22Rv1 (cell line): ENCODE results near the gene ZYX.

ENCODE experiments used
- H3K27ac ChIP-seq: fragments of 450-650 bp; 2 replicates; pipeline ENCODE4 v1.5.1; 2017
- ZFX ChIP-seq: fragments of 450-650 bp; IDR thresholded peaks from 2 replicates; pipeline ENCODE4 v1.6.1; 2017; ENCODE audit warnings: antibody characterized with exemption, borderline replicate concordance
- TF ChIP-seq, protein P1 (sequence below): fragments of 450-650 bp; IDR thresholded peaks from 2 replicates; pipeline ENCODE4 v1.5.1; 2017; ENCODE audit warnings: mild to moderate bottlenecking

Gene ZYX

DNA sequence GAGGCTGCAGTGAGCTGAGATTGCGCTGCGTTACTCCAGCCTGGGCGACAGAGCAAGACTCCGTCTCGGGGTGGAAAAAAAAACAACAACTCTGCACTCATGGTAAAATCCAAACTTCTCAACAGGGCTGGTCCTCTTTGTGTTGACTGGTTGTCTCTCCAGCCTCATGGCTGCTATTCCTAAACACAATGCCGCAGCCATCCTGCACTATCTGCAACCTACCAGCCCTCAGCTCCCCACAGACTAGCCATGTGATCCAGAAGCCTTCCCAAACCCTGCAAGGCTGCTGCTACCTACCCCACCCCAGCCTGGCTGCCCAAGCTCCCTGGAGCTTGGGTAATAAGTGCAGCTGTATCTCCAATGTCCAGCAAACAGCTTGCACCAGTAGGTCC lies 11.7 kb downstream of the ZYX start:
- TF ChIP-seq, protein P1, sequence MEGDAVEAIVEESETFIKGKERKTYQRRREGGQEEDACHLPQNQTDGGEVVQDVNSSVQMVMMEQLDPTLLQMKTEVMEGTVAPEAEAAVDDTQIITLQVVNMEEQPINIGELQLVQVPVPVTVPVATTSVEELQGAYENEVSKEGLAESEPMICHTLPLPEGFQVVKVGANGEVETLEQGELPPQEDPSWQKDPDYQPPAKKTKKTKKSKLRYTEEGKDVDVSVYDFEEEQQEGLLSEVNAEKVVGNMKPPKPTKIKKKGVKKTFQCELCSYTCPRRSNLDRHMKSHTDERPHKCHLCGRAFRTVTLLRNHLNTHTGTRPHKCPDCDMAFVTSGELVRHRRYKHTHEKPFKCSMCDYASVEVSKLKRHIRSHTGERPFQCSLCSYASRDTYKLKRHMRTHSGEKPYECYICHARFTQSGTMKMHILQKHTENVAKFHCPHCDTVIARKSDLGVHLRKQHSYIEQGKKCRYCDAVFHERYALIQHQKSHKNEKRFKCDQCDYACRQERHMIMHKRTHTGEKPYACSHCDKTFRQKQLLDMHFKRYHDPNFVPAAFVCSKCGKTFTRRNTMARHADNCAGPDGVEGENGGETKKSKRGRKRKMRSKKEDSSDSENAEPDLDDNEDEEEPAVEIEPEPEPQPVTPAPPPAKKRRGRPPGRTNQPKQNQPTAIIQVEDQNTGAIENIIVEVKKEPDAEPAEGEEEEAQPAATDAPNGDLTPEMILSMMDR = no peak

DNA sequence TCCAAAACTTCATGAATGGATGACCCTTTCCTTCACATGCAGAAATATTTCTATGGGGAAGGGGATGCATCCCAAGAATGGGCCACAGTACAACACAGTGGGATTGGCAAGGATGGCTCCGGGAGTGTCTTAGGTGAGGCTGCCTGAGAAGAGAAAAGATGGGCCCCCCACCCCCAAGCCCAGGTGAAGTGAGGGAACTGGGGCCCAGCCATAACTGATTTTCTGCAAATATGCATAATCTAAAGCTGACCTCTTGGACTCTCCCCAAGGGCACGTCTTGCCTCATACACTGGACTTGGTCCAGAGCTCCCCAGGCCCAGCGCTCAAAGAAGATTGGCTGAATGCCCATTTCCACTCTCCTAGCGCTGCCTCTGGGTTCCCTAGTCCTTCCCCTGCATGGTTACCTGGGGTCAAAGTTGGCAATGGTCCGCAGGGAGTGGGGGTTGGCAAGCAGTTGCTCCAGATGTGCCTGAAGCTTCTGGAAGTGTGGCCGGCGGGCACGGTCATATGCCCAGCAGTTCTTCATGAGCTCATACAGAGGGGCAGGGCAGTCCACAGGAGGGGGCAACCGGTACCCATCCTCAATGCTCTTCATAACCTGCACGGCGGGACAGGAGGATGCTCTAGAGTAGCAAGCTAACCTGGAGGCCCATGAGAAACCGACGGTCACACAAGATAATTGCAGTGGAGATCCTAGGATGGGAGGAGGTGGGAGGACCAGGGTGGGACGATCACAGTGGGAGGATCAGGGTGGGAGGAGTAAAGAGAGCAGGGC lies 12.3 kb downstream of the ZYX start:
- H3K27ac ChIP-seq = no peak overlapping the region
- TF ChIP-seq, protein P1 = no peak
- no peak for TF ChIP-seq ZFX

More for the DNA sequence above, 11.7 kb downstream of the ZYX start:
- no peak overlapping the region for H3K27ac ChIP-seq

DNA sequence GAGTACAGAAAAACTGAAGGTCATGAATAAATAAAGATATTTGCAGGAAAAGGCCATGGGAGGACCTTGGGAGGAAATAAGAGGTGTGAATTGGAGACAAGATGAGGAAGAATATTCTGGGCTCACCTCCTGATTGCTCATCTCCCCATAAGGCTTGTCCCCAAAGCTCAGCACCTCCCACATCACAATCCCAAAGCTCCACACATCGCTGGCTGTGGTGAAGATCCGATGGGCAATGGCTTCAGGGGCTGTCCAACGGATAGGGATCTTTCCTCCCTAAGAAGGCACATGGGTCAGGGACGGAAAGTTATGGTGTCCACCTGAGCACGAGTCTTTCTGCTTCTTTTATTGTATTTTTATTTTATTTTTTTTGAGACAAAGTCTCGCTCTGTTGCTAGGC lies 12.9 kb downstream of the ZYX start:
- no peak for TF ChIP-seq ZFX
- TF ChIP-seq, protein P1 = no peak
- no peak overlapping the region for H3K27ac ChIP-seq

DNA sequence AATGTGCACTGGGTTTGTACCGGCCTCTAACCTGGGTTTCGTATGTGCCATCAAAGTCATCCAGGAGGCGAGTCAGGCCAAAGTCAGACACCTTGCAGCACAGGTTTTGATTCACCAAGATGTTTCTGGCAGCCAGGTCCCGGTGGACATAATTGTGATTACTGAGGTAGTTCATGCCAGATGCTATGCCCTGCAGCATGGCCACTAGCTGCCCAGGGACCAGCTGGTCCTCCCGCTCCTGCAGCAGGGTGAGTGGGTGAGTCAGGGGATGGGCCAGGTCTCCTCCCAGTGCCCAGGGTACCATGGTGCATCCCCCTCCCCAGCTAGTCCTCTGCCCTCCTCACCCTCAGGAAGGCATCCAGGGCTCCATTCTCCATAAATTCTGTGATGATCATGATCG lies 13.6 kb downstream of the ZYX start:
- TF ChIP-seq ZFX = no peak
- TF ChIP-seq, protein P1 = no peak
- no peak overlapping the region for H3K27ac ChIP-seq

DNA sequence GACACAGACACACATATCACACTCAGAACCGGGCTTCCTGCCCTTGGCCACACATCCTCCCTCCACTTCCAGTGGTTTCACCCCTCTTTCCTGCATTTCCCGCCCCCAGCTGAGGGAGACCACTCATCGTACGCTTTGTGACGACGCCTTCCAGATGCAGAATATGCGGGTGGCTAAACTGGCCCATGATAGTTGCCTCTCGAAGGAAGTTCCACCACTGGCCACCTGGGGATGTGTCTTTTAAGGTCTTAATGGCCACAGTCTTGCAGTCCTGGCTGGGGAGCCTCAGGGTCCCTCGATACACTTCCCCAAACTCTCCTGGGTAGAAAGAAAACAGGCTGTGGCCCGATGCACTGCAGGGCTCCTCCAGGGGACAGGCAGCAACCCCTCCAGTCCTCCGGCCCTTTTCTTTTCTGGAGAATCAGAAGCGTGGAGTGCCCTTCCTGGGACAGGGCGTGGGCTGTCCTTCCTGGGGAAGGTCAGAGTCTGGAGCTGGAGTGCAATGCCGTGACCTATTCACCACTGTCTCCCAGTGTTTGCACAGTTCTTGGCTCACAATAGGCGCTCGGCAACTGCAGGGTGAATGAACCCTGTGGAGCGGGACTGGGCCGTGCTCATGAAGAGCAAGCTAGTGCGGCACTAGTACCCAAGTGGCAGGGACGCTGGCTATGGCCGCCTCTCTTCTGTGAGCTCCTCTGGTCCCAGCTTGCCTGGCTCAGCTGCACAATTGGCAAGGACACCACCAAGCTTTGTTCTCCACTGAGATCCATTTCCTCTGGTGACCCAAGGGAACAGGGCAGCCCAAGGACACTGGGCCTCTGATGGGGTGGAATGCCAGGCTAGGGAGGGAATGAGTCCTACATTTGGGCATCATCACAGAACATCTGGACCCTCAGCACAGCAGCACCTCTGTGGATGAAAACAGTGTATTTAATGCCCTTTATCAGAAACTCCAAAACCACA lies 14.3 kb downstream of the ZYX start:
- H3K27ac ChIP-seq = no peak overlapping the region
- TF ChIP-seq ZFX = no peak
- TF ChIP-seq, protein P1 = no peak

DNA sequence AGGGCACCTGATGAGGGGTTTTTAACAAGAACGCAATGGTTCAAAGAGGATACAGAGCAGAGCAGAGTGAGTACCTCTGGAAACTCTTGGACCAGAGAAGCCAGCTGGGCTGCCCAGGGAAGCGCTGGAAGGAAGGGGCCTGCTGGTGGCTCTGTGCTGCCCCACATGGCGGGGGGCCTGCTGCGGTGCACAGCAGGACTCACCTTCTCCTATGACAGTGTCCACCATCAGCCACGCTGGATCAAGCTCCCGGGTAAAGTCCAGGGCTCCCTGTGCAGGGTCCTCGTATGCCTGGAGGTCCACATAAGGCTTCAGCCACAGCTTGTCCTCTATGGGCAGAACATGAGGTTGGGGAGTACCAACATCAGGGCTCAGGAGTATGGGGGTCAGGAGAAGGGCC lies 15.0 kb downstream of the ZYX start:
- no peak overlapping the region for H3K27ac ChIP-seq
- no peak for TF ChIP-seq ZFX
- TF ChIP-seq, protein P1 = no peak
